ENCODE results near the gene STRIT1.

DNA sequence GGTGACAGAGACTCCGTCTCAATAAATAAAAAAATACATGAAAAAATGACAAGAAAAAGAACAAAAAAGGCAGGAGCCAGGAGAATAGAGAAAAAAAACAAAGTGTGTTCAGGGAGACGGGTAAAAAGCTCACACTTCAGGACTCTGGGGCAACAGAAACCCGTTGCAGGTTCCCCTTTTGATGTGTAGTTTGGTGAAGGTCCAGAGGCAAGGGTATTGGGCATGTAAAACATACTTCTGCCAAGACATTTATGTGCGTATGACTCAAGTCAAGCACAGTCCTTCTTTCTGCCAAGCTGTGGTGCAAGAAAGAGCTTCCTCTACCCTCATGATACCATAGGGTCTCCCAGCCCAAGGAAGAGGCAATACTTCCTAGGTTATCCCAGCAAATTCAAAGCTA lies 33.4 kb upstream of the STRIT1 start:
- TF ChIP-seq EZH2 (IDR thresholded peaks at IDR 0.05; ENCODE audit: insufficient read depth, low read length), result no peak
- no peak for TF ChIP-seq CTCF (IDR thresholded peaks at IDR 0.05; ENCODE audit: insufficient read depth, low read depth, low read length)

Data from astrocyte (in vitro differentiated cells and primary cell).